ENCODE measurements around the gene TMEM259. TPM values are rescaled to one million over a fixed set of nuclear protein-coding genes. Genes with fewer than 3 reads are reported as not detected.
A peak's percentile ranks its signal among the peaks of the same experiment; 100 is the strongest.

The TMEM259 gene
- total and polyA plus RNA-seq, 9 of the 15 experiments (the other 6 are each of a cell fraction or from before 2014, with no cell fraction given): 0.52 to 231 (median 63.6) TPM

DNA sequence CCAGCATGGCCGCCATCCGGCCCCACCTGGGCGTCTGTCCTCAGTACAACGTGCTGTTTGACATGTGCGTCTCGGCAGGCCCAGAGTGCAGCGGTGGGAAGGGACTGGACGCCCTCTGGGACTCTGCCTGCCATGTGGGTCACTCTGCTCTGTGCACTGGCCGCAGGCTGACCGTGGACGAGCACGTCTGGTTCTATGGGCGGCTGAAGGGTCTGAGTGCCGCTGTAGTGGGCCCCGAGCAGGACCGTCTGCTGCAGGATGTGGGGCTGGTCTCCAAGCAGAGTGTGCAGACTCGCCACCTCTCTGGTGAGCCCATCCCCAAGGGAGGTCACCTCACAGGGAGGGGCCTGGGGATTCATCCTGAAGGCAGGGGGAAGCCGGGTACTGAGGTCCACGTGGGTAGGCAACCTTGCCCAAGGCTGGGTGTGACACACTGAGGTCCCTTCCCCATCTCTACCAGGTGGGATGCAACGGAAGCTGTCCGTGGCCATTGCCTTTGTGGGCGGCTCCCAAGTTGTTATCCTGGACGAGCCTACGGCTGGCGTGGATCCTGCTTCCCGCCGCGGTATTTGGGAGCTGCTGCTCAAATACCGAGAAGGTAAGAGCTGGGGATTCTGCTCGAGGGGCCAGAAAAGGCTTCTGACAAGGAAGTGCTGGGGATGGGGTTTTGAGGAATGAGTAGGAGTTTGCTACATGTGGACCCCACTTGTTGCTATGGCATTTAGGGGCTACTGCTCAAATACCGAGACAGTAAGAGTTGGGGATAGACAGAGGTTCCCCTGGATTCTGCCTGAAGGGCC is 30.3 kb upstream of the TMEM259 start:
- no peaks in the 10 kb centered on the region for H3K9me3 ChIP-seq (replicated peaks; ENCODE audit: control insufficient read depth, insufficient read depth, low read depth, low read length)
- POLR2A ChIA-PET: no interaction called here
- no peak for TF ChIP-seq RERE (CRISPR knock-in tag; IDR thresholded peaks at IDR 0.05; ENCODE audit: borderline replicate concordance)
- TF ChIP-seq POLR2G (IDR thresholded peaks at IDR 0.05; ENCODE audit: low read depth, low read length): peak; percentile 47; the same call in 1 of the 2 replicates
- peak in 1 of 3 experiments; percentile 13 for TF ChIP-seq YY1 (IDR thresholded peaks at IDR 0.05; ENCODE audit: borderline replicate concordance in 1 of 3, control insufficient read depth in 1 of 3, extremely low read depth in 1 of 3, insufficient read depth in 3 of 3, insufficient read length in 1 of 3, insufficient replicate concordance in 2 of 3, low read depth in 1 of 3, low read length in 2 of 3)
- peak; percentile 52 for TF ChIP-seq POLR2A (conservative IDR thresholded peaks at IDR 0.05)
- 0 out of 2 replicates have a peak, but pooled peaks cover 4% of the 10 kb centered on the region for H4K20me1 ChIP-seq (replicated peaks; ENCODE audit: control insufficient read depth, insufficient read depth, low read length)
- DNase-seq (ENCODE audit: extremely low read depth in 1 of 4, low spot score in 3 of 4) (no peak), FAIRE-seq (no peak), ATAC-seq (no peak)
- in situ Hi-C loops (cut with MboI): no loop called here
- no peaks in the 10 kb centered on the region for H3K9me1 ChIP-seq (ENCODE audit: control insufficient read depth, insufficient read depth, low read length)
- no peak overlapping the region for H3K4me2 ChIP-seq (ENCODE audit: insufficient read depth, low read length)
- intact Hi-C loops (cut with micrococcal nuclease): no loop called here
- H3K79me2 ChIP-seq (ENCODE audit: control insufficient read depth, insufficient read depth, low read length): peaks cover 8% of the 10 kb centered on the region
- no peak overlapping the region for H3K27ac ChIP-seq (ENCODE audit: extremely low read depth, low read depth, low read length)
- CTCF ChIA-PET (ENCODE audit: low intra/inter-chr PET ratio): no interaction called here
- WGBS (ENCODE audit: insufficient coverage, low coverage, missing lambda C conversion rate): 90% methylated on average over 30 of the region's 31 CpGs
- no peak overlapping the region for H3K9ac ChIP-seq (ENCODE audit: insufficient read depth in 1 of 2, low read depth in 2 of 2, low read length in 2 of 2)
- no TSS peak for BruUV-seq (replicated peaks)
- H3K4me3 ChIP-seq: no peak overlapping the region
- H3K36me3 ChIP-seq (ENCODE audit: control insufficient read depth, insufficient read depth, low read length): peaks cover 74% of the 10 kb centered on the region
- H3K27me3 ChIP-seq (ENCODE audit: control insufficient read depth in 2 of 2, insufficient read depth in 2 of 2, low read length in 2 of 2): no peaks in the 10 kb centered on the region
- no peak overlapping the region for H2AFZ ChIP-seq (ENCODE audit: low read depth, low read length)
- peaks cover 0 to 65% of the 10 kb centered on the region in 2 experiments; a peak in 3 of 5 replicates for H3K4me1 ChIP-seq (replicated peaks in 1 of 2; ENCODE audit: control insufficient read depth in 2 of 2, insufficient read depth in 2 of 2, low read length in 2 of 2)
